ENCODE results near the gene HOXB9. TPM values are rescaled to one million over a fixed set of nuclear protein-coding genes. Genes with fewer than 3 reads are reported as not detected.

Gene HOXB9
- total RNA-seq, 4 donors from 2014 or later, result 0.17 to 0.38 TPM; not detected in 2

DNA sequence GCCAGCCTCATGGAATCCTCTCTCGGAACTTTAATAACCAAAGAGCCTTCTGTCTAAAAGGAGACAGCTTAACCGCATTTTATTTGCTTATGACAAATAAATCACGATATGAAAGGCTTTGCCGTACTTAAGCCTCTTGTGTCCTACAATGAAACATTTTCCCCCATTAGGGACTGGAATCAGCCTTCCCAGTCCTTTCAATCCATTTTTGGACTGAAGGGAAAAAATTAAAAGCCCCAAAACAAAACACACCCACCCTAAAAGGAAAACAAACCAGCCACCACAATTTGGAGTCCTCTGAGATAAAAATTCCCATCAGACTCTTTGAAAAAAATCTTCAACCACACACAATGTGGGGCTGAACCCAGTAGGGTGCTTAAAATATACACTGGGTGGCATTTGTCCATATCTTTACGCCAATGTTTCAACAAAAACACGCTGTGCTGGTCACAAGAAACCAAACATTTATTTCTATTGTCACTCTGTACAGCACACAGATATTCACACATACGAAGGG, 51.0 kb downstream of the HOXB9 start:
- TF ChIP-seq, protein P1, sequence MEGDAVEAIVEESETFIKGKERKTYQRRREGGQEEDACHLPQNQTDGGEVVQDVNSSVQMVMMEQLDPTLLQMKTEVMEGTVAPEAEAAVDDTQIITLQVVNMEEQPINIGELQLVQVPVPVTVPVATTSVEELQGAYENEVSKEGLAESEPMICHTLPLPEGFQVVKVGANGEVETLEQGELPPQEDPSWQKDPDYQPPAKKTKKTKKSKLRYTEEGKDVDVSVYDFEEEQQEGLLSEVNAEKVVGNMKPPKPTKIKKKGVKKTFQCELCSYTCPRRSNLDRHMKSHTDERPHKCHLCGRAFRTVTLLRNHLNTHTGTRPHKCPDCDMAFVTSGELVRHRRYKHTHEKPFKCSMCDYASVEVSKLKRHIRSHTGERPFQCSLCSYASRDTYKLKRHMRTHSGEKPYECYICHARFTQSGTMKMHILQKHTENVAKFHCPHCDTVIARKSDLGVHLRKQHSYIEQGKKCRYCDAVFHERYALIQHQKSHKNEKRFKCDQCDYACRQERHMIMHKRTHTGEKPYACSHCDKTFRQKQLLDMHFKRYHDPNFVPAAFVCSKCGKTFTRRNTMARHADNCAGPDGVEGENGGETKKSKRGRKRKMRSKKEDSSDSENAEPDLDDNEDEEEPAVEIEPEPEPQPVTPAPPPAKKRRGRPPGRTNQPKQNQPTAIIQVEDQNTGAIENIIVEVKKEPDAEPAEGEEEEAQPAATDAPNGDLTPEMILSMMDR (IDR thresholded peaks at IDR 0.05; ENCODE audit: low read depth), result no peak

DNA sequence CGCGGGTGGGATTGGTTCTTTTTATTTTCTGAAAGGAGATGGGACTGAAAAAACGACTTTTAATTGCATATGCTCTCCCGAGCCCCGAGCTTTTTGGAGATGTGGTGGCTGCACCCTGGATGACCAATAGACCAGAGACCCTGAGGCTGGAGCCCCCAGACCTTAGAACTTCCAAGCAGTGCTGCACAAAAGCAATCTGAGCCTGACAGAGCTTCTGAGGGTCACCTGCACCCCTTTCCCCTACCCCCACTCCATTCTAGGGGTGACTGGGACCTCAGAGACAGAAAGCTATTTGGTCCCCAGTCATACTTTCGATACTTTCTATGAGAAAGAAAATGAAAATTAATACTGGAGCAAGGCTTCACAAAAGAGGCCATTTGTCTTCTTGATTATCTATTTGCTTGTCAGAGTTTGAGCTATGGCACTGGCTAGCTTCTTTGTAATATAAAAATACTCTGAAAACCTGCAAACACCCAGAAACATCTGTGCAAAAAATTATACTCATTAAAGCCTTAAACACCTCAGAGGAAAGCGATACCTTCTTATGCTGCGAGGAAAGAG, 51.6 kb downstream of the HOXB9 start:
- TF ChIP-seq, protein P1 (IDR thresholded peaks at IDR 0.05; ENCODE audit: low read depth), result no peak

DNA sequence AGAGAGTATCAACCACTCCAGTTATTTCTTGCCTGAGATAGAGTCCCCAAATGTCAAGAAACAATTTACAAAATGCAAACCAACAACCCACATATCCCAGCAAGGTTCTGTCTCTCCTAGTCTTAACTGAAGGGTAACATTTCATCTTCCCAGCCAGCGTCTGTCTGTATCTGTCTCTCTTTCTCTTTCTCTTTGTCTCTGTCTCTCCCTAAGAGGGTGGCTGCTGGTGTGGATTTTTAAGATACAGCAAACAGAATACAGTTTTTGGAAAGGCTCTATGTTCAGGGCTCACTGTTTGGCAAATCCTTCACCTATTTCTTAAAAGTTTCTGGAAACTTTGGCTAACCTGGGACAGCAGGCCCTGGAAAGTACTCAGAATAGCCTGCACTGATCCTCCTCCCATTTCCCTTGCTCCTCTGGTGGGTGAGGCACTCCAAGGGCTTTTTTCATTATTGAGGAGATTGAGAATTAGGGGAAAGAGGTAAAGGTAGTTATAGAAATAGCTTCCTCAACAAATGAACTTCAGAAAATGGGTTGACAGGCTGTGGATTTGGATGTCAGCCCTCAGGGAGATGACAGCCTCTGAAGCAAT, 54.2 kb downstream of the HOXB9 start:
- TF ChIP-seq, protein P1 (IDR thresholded peaks at IDR 0.05; ENCODE audit: low read depth), result no peak

Small RNAs within 50 kb of the gene (small RNA-seq; reads per million reads assigned to genes)
- gene MIR196A1, result not detected

Other genes with a start within 250 kb of the HOXB9 start
- 1 to 10 TPM in 3 of 4 donors, not detected in 1; 2.5 to 3.9 (median 3.1) TPM for gene SKAP1, start 196.1 kb downstream of the HOXB9 start, total RNA-seq
- gene HOXB1, start 95.3 kb downstream of the HOXB9 start, total RNA-seq, result not detected
- gene HOXB2, start 81.2 kb downstream of the HOXB9 start, total RNA-seq, result 10 to 100 TPM; 12.1 to 21.1 (median 13.7) TPM
- 1 to 10 TPM in 3 of 4 donors, under 1 TPM in 1; 0.98 to 2.8 (median 2.0) TPM for gene HOXB4, start 48.0 kb downstream of the HOXB9 start, total RNA-seq
- 10 to 100 TPM in 1 of 4 donors, 1 to 10 TPM in 3; 4.0 to 12.4 (median 4.9) TPM for gene HOXB3, start 36.1 kb downstream of the HOXB9 start, total RNA-seq
- under 1 TPM; 0.22 to 0.51 (median 0.35) TPM for gene HOXB5, start 32.6 kb downstream of the HOXB9 start, total RNA-seq
- 10 to 100 TPM in 2 of 4 donors, 1 to 10 TPM in 2; 4.8 to 12.1 (median 8.9) TPM for gene HOXB6, start 21.4 kb downstream of the HOXB9 start, total RNA-seq
- 10 to 100 TPM in 1 of 4 donors, 1 to 10 TPM in 3; 2.3 to 11.1 (median 5.2) TPM for gene HOXB7, start 15.3 kb downstream of the HOXB9 start, total RNA-seq
- under 1 TPM in 1 of 4 donors, not detected in 3; 0.75 TPM for gene HOXB8, start 11.1 kb downstream of the HOXB9 start, total RNA-seq
- gene PRAC1, start 96.2 kb upstream of the HOXB9 start, total RNA-seq, result not detected
- 1 to 10 TPM in 2 of 4 donors, not detected in 2; 2.9 to 7.9 TPM for gene PRAC2, start 96.8 kb upstream of the HOXB9 start, total RNA-seq
- under 1 TPM; 0.44 to 0.85 (median 0.62) TPM for gene HOXB13, start 102.4 kb upstream of the HOXB9 start, total RNA-seq
- gene TTLL6, start 190.9 kb upstream of the HOXB9 start, total RNA-seq, result under 1 TPM in 2 of 4 donors, not detected in 2; 0.66 to 0.75 TPM
- gene CALCOCO2, start 204.7 kb upstream of the HOXB9 start, total RNA-seq, result 100 to 1,000 TPM; 179 to 356 (median 241) TPM

Measured in subcutaneous adipose tissue (tissue), 4 donors.